HEK293 (cell line): ENCODE measurements around the gene LRP1B.

Experiments
- CTCF ChIA-PET: fragments of 350-600 bp; formaldehyde crosslinking; extraction: SDS; loops from one replicate; lab custom pipeline; 2021; ENCODE audit warnings: antibody characterized with exemption; lab: Yijun Ruan, JAX
- POLR2A ChIA-PET: fragments of 300-600 bp; formaldehyde crosslinking; extraction: SDS; loops from one replicate; lab custom pipeline; 2020; ENCODE audit warnings: antibody characterized with exemption, inconsistent platforms; lab: Yijun Ruan, JAX
- H3K27ac ChIP-seq: fragments of 200-500 bp; sonication (Bioruptor generic); 2 replicates; pipeline ENCODE4 v1.5.1; 2014; ENCODE audit warnings: low read depth, low read length, control low read depth, inconsistent platforms; ENCODE audit errors: extremely low read depth
- H3K36me3 ChIP-seq, 2 experiments: fragments of 200-500 bp in 1 of 2; sonication (Bioruptor generic) in 1 of 2; 1 replicate in 1 of 2; 2 replicates in 1 of 2; pipeline ENCODE4 v1.5.1; 2014 to 2017; ENCODE audit warnings: inconsistent platforms in 2 of 2, low read length in 2 of 2; ENCODE audit not compliant: control insufficient read depth in 2 of 2, insufficient read depth in 1 of 2
- H3K4me1 ChIP-seq: fragments of 200-500 bp; sonication (Bioruptor generic); 2 replicates; pipeline ENCODE4 v1.5.1; 2014; ENCODE audit warnings: mild to moderate bottlenecking, low read length, inconsistent platforms; ENCODE audit not compliant: control insufficient read depth, insufficient read depth
- H3K4me3 ChIP-seq: 2 replicates; pipeline ENCODE4 v1.5.1; 2011; ENCODE audit warnings: low read depth, mild to moderate bottlenecking, control low read depth, low read length, moderate library complexity
- H3K9me3 ChIP-seq: fragments of 200-500 bp; sonication (Bioruptor generic); 2 replicates; pipeline ENCODE4 v1.5.1; 2014; ENCODE audit warnings: low read depth, low read length, inconsistent platforms; ENCODE audit not compliant: control insufficient read depth, insufficient read depth
- BCL6B ChIP-seq: fragments of 450-650 bp; formaldehyde crosslinking; IDR thresholded peaks from 2 replicates; pipeline ENCODE4 v1.5.1; 2017; ENCODE audit warnings: missing biosample characterization, missing genetic modification characterization
- MEIS1 ChIP-seq: sonication (generic); formaldehyde crosslinking; IDR thresholded peaks from 2 replicates; pipeline ENCODE4 v1.8.1; 2022; ENCODE audit warnings: missing genetic modification reagents, mild to moderate bottlenecking, borderline replicate concordance
- PRDM2 ChIP-seq: fragments of 450-650 bp; formaldehyde crosslinking; IDR thresholded peaks from 2 replicates; pipeline ENCODE4 v1.5.1; 2016; ENCODE audit warnings: missing biosample characterization, missing genetic modification characterization, borderline replicate concordance
- ZFHX2 ChIP-seq: fragments of 450-650 bp; formaldehyde crosslinking; conservative IDR thresholded peaks from 2 replicates; pipeline ENCODE4 v1.5.1; 2016; ENCODE audit warnings: missing biosample characterization, missing genetic modification characterization
- ZNF16 ChIP-seq: fragments of 450-650 bp; formaldehyde crosslinking; IDR thresholded peaks from 2 replicates; pipeline ENCODE4 v1.5.1; 2016; ENCODE audit warnings: low read depth, missing biosample characterization, missing genetic modification characterization
- ZNF184 ChIP-seq: fragments of 450-650 bp; IDR thresholded peaks from 2 replicates; pipeline ENCODE4 v1.5.1; 2018; ENCODE audit warnings: missing biosample characterization, mild to moderate bottlenecking, missing genetic modification characterization
- ZNF433 ChIP-seq: fragments of 450-650 bp; formaldehyde crosslinking; IDR thresholded peaks from 2 replicates; pipeline ENCODE4 v1.5.1; 2016; ENCODE audit warnings: missing biosample characterization, missing genetic modification characterization, low read depth
- ZNF48 ChIP-seq: fragments of 450-650 bp; formaldehyde crosslinking; IDR thresholded peaks from 2 replicates; pipeline ENCODE4 v1.5.1; 2016; ENCODE audit warnings: missing biosample characterization, missing genetic modification characterization
- ZNF501 ChIP-seq: fragments of 450-650 bp; formaldehyde crosslinking; IDR thresholded peaks from 2 replicates; pipeline ENCODE4 v1.5.1; 2016; ENCODE audit warnings: missing biosample characterization, missing genetic modification characterization
- ZNF548 ChIP-seq: fragments of 450-650 bp; formaldehyde crosslinking; IDR thresholded peaks from 2 replicates; pipeline ENCODE4 v1.5.1; 2016; ENCODE audit warnings: missing biosample characterization, missing genetic modification characterization
- ZNF658 ChIP-seq: fragments of 450-650 bp; formaldehyde crosslinking; IDR thresholded peaks from 2 replicates; pipeline ENCODE4; 2016; ENCODE audit warnings: missing biosample characterization, missing genetic modification characterization

The LRP1B gene

GRCh38 chr2:141723814-141724213 is 407.0 kb downstream of the LRP1B start (continued):
- TF ChIP-seq PRDM2 (tag by site-specific recombination) (no peak), ZNF548 (no peak), ZNF658 (tag by site-specific recombination) (no peak), ZNF184 (tag by site-specific recombination) (no peak)

GRCh38 chr2:141720476-141720875 is 410.3 kb downstream of the LRP1B start:
- no peak overlapping the region for H3K27ac ChIP-seq
- H3K9me3 ChIP-seq = no peaks in the 10 kb centered on the region
- ChIA-PET CTCF (no interaction called here), POLR2A (no interaction called here)
- no peak for TF ChIP-seq ZNF16
- 0 out of 2 replicates have a peak, but pooled peaks have one; percentile 34 for TF ChIP-seq BCL6B (tag by site-specific recombination)
- no peaks in the 10 kb centered on the region for H3K4me1 ChIP-seq
- no peak overlapping the region for H3K4me3 ChIP-seq
- H3K36me3 ChIP-seq = no peaks in the 10 kb centered on the region

GRCh38 chr2:141714496-141714895 is 416.3 kb downstream of the LRP1B start:
- no peaks in the 10 kb centered on the region for H3K36me3 ChIP-seq
- H3K27ac ChIP-seq = no peak overlapping the region
- H3K4me1 ChIP-seq = no peaks in the 10 kb centered on the region
- H3K9me3 ChIP-seq = no peaks in the 10 kb centered on the region
- TF ChIP-seq ZNF501 (tag by site-specific recombination) (no peak), MEIS1 (CRISPR knock-in tag) (no peak), ZNF48 (tag by site-specific recombination) (no peak), PRDM2 (tag by site-specific recombination) (no peak), ZNF433 (tag by site-specific recombination) (no peak), ZFHX2 (tag by site-specific recombination) (no peak)
- CTCF ChIA-PET = no interaction called here
- no peak overlapping the region for H3K4me3 ChIP-seq
- POLR2A ChIA-PET = interaction anchor here (0.7 kb wide), 1 partner anchor 31 kb away, joined by 5 read pairs; no protein-coding TSS in a partner anchor
